PC-9 (cell line): ENCODE data around the gene FGD2.

Experiments used
- CTCF ChIP-seq: fragments of 200-600 bp; sonication (generic); conservative IDR thresholded peaks from 2 replicates; pipeline ENCODE4 v1.6.1; 2017; ENCODE audit warnings: mixed run types, antibody characterized with exemption, mild to moderate bottlenecking, moderate library complexity
- EZH2 ChIP-seq: fragments of 200-600 bp; sonication (generic); IDR thresholded peaks from 2 replicates; pipeline ENCODE4 v1.8.0; 2017; ENCODE audit warnings: antibody characterized with exemption, low read depth

GRCh38 chr6:36976007-36976264 is 29.5 kb upstream of the FGD2 start:
- TF ChIP-seq CTCF = no peak
- TF ChIP-seq EZH2 = no peak
